ENCODE data around the gene NOPCHAP1.
"Not testable (repeated sequence)": the region's sequence is repeated elsewhere in the genome, so short reads cannot be mapped to it uniquely, and the experiment has no call there.

NOPCHAP1 gene, protein sequence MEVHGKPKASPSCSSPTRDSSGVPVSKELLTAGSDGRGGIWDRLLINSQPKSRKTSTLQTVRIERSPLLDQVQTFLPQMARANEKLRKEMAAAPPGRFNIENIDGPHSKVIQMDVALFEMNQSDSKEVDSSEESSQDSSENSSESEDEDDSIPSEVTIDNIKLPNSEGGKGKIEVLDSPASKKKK

DNA sequence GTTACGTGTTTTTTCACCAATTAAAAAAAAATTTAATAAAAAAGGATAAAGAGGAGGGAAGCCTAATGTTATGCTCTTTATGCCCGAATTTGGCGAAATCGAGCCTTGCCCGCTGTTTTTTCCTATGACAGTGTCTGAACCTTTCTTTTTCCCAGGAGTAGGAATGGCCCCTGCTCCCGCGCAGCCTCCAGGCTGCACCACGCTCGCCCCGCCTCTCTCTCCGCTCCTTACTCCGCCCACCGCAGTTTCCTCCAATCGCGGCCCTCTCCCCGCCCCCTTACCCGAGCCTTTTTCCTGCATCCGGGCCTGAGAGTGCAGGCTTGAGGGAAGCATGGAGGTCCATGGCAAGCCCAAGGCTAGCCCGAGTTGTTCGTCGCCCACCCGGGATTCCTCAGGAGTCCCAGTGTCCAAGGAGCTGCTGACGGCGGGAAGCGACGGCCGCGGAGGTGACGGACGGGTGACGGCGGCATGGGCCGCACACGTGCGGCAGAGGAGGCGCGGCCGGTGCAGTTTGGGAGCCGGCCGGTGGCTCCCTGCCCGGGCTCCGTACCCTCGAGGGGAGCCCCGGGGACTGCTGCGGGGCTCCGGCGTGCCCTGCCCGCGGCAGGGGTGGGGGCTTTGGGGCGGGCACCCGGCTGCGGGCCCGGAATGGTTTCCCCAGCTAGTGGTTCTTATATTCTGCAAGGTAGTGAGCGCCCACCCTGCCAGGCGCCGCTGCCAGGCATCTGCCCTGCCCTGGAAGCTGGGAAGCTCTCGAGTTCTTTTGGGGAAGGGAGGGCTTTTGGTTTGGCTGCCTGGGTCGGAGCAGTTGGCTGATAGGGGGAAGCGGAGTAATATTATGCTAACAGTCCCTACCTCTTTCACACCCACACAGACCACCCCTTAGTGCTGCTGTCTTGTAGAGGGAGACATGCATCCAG, at the start of gene NOPCHAP1:
TSS of gene NOPCHAP1 (plus strand) at position 295 of the 920 bp plus-strand sequence. CDS start at position 332, 37 bp downstream.
- peak; percentile 56 for DNase-seq

DNA sequence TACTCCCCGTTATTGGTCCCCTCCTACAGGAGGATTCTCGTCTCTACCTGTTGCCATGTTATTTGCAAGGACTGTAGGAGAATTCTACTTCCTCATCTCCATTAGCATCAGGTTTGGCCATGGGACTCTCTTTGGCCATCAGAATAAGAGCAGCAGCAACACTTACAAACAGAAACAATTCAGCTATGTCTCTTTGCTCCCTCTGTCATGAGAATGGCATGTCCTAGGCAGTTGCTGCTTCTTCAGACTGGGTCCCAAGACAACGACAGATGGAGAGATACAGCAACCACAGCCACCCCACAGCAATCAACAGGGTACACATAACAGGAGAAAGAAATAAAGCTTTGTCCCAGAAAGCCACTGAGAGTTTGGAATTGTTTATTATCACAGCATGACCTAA, 47.7 kb upstream of the NOPCHAP1 start:
- no peak for DNase-seq

DNA sequence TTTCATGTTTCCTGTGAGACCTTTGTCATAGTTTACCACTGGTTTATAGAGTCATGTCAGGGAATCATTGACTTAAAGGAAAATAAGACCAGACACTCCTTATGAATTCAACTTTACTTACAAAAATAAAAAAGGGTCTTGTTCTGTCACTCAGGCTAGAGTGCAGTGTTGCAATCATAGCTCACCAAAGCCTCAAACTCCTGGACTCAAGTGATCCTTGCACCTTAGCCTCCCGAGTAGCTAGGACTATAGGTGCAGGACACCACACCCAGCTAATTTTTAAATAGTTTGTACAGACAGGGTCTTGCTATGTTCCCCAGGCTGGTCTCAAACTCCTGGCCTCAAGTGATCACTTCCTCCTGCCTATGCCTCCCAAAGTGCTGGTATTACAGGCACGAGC, 47.0 kb upstream of the NOPCHAP1 start:
- no peak for DNase-seq

DNA sequence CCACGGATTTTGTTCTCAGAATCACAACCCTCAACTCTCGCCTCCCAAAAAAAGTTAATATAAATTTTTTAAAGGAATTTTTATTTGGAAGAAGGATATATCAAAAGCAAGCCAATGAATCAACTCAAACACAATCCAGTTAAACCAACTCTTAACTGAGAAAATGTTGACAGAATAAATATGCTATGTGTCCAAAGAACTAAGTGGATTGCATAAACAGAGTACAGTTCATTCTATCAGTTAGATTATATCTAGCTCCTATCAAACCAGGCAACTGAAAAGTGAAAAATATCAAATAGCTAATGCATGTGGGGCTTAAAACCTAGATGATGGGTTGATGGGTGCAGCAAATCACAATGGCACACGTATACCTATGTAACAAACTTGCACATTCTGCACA, 44.7 kb upstream of the NOPCHAP1 start:
- no peak for DNase-seq

DNA sequence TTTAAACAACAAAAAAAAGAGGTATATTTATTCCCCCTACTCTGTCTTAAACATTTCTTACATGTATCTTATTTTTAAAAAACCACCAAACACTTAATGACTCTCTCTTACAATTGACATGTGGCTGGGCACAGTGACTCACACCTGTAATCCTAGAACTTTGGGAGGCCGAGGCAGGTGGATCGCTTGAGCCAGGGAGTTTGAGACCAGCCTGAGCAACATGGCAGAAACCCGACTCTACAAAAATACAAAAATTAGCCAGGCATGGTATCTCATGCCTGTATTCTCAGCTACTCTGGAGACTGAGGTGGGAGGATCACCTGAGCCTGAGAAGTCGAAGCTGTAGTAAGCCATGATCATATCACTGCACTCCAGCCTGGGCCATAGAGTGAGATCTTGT, 44.0 kb upstream of the NOPCHAP1 start:
- DNase-seq, result no peak

DNA sequence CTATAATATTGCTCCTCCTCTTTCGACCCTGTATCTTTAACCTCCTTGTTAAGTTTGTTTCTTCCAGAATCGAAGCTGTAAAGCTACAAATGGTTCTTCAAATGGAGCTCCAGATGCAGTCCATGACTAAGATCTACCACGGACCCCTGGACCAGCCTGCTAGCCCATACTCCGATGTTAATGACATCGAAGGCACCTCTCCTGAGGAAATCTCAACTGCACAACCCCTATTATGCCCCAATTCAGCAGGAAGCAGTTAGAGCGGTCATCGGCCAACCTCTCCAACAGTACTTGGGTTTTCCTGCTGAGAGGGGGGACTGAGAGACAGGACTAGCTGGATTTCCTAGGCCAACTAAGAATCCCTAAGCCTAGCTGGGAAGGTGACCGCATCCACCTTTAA, 42.7 kb upstream of the NOPCHAP1 start:
- DNase-seq, result not testable (repeated sequence)

DNA sequence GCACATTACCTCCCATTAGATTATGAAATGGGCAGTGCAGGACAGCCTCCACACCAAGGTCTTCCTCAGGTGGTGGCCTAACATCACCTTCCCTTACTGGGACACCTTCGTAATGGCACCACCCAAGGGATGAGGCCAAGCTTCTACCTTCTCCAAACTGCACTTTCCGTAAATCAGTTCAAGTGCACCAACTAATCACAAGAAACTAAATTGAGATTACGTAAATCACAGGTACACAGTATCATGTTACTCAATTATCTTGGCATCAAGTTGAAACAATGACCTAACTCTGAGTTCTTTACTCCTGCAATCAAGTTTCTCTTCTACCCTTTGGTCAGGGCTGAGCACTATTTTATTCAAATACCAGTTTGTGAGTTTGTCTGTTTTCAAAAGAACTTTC, 41.9 kb upstream of the NOPCHAP1 start:
- DNase-seq, result no peak

DNA sequence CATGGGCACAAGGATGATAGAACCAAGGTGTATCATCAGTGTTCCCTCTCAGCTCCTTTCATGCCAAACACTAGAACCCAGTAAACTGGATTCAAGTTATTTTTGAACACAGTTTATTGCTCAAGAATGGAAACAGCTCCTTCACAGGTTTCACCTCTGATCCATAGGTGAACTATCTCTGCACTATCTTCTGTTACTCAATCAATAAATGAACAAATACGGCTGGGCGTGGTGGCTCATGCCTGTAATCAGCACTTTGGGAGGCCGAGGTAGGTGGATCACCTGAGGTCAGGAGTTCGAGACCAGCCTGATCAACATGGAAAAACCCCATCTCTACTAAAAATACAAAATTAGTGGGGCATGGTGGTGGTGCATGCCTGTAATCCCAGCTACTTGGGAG, 37.4 kb upstream of the NOPCHAP1 start:
- not testable (repeated sequence) for DNase-seq

DNA sequence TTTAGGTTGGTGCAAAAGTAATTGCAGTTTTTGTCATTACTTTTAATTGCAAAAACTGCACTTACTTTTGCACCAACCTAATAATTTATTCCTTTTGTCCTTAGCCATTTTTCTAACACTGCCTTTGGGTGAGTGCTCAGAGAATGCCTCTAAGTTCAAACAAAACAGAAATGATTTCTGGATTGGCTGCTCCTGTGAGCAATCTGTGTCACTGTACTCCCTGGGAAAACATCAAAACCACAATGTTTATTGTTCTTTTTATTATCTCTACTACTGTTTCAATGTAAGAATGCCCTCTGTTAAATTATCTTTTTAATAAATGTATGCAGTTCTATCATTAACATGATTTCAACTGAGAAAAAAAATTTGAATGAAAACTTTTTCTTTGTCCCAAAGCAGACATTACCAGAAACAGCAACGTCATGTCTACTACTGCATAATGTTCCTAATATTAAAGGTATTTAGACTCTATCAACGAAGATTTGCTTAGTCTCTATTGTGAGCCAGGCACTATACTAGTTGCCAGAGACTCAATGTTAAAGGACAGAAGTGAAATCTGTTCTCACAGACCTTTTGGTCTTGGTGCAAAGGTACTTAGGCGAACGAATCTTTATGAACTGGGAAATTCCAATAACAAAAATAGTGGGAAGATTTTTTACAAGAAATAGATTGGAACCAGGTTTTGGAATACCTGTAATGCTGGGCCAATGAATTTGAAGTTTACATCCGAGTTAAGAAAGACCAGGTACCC, 34.2 kb upstream of the NOPCHAP1 start:
- DNase-seq, result no peak

DNA sequence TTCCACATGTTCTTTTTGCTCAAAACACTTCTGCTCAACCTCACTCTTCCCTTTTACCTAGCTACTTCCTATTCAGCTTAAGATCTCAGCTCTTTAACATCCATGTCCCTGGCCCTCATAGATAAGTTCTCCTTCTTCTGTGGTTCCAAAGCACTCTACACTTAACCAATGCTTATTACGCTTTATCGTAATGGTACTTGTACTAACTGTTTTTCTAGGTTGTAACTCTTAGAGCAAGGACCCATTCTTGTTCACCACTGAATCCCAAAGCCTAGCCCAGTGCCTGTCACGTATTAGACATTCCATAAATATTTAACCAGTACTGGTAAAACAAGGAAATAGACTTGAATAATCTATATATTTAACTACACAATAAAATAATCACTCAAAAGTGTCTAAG, 33.3 kb upstream of the NOPCHAP1 start:
- DNase-seq, result no peak

DNA sequence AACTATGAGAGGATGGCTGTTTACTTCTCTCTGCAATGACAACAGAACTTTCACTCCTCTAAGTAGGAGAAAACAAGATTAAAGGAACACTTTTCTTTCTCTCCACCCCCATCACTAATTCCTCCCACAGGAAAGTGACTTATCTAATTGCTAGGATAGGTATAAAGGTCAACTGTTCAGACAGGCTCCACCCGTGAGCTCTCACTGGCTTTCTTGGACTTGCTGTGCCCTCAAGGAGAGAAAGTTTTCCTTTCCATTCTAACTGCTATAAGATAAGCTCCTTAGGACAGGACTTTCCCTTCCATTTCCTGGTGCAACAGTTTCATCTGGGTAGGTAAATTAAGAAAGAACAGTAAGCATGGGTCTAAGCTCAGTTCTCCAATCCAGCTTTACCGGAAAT, 32.8 kb upstream of the NOPCHAP1 start:
- no peak for DNase-seq

DNA sequence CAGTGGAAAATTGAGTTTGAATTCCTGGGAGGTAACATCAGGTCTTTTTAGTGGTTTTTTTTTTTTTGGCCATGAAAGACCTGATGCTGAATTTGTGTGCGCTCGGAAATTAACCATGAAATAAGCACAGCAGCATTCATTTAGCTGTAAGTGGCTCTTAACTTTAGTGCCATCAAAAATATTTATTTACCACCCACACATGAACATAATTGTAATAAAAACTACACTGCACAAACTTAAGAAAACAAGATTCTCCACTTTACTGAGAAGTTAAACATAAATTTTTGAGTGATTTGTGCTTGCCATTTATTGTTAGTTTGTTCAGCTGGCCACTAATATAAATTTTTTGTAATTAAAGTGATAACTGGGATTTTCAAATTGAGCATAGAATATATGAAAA, 30.4 kb upstream of the NOPCHAP1 start:
- no peak for DNase-seq

DNA sequence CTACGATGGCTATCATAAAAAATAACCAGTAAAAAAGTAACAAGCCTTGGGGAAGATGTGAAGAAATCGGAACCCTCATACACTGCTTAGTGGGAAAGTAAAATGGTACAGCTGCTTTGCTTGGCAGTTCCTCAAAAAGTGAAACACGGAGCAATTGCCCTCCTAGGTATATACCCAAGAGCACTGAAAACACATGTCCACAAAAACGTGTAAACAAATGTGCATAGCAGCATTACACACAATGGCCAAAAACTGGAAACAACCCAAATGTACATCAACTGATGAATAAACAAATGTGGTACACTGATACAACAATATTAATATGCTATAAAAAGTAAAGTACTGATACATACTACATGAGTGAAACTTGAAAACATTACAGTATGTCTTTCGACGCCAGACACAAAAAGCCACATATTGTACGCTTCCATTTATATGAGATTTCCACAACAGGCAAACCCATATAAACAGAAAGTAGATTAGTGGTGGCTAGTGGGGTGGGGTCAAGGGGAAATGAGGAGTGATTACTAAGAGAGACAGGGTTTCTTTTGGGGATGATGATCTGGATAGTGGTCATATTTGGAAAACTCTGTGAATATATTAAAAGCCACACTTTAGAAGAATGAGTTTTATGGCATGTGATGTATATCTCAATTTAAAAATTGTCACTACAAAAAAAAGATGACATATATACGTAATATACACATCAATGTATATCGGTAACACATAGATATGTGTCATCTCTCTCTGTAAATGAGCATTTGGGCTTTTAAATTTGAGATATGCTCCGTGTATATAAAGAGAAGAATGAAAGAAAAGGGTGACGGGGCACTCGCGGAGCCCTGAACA, 29.0 kb upstream of the NOPCHAP1 start:
- no peak for DNase-seq

DNA sequence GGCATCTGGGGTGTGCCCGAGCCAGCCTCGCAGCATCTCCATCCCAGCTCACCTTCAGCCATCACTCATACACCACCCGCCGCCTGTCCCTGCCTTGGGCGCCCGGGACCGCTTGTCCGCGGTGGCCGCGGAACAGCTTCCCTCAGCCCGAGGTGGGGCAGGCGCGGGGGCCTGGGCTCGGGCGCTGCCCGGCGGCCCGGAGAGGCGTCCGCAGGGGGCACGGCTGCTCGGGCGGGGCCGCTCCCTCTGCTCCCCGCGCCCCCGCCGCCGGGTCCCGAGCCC, 28.5 kb upstream of the NOPCHAP1 start:
- no peak for DNase-seq

DNA sequence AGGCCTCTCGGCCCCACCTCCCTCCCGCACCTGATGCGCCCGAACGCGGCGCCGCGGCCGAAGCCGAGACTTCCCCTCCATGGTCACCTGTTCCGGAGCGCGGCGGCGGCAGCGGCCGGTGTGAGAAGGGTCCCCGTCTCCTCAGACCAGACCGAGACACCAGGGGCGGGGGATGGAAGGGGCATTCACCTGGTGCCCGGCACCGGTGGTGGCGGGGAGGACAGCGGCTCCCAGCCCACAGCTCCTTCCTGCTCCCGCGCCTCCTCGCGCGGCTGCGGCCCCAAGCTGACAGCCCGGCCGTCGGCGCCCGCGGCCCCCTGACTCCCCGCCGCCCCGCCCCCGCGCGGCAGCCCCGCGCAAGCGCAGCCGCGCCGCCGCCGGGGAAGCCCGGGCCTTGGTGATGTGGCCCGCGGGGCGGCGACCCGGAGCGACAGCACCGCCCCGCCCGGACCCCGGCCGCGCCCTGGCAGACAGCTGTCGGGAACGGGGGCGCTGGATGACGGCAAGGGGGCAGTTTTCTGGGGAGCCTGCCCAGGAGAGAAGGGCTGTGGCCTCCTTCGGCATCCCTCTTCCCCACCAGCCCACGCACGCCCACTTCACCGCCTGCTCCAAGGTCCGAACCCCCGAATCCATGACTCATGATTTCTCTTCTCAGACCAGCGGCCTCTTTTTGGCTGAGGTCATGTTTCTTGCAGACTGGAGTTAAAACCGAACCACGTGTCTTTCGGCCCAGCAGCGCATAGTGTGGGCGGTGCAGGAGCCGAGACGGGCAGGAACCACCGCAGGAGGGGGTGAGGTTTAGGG, 27.9 kb upstream of the NOPCHAP1 start, which contains the start of gene SLC41A2:
TSS of gene SLC41A2 (minus strand) at position 290 of the 804 bp plus-strand sequence. CDS start 29,763 bp downstream, outside the sequence.
- no peak for DNase-seq

DNA sequence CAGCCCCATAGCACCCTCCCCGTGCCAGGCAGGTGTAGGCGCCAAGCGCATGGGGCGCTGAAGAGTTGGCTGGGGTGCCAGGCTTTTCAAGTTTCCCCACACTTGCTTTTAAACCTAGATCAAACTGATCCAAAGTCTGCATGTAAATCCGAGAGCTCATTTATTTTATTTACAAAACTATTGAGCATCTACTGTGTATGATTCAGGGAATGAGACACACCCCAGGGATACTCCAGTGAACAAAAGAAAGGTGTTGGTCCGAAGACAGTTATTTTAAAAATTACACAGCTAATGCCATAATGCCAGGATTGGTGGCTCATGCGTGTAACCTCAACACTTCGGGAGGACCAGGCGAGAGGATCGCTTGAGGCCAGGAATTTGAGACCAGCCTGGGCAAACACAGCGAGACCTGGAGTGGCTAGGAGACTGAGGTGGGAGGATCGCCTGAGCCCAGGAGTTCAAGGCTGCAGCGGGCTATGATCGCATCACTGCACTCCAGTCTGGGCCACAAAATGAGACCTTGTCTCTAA, 27.2 kb upstream of the NOPCHAP1 start:
- DNase-seq, result no peak

DNA sequence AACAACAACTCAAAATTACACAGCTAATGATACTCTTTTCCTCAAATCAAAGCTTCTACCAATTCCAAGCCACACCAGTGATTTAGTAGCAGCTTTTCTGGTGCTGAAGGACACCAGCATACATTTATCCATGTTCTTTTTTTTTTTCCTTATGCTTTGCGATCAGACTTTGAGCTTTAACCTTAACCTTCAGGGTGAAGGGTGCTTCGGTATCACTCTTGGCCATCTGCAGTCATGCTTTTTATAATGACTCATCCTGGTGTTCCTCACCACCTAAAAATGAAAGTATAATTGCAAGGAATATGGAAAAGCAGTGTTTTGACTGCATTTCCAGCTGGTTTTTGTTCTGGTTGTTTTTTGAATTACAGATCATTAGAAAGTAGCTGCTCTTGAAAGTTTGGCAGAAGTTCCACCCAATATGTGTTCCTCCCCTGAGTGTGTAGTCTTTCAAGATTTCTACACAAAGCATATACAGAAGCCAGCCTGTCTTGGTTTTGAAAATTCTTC, 26.7 kb upstream of the NOPCHAP1 start:
- DNase-seq, result no peak

DNA sequence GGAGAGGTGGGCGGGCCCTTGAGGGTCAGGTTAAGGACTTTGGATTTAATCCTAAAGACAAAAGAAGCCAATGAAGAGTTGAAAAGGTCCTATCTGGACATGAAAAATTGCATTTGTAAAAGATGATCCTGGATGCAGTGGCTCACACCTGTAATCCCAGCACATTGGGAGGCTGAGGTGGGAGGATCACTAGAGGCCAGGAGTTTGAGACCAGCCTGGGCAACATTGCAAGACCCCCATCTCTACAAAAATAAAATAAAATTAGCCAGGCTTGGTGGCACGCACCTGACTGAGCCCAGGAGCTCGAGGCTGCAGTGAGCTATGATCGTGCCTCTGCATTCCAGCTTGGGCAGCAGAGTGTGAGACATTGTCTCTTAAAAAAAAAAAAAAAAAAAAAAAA, 25.7 kb upstream of the NOPCHAP1 start:
- DNase-seq, result no peak

DNA sequence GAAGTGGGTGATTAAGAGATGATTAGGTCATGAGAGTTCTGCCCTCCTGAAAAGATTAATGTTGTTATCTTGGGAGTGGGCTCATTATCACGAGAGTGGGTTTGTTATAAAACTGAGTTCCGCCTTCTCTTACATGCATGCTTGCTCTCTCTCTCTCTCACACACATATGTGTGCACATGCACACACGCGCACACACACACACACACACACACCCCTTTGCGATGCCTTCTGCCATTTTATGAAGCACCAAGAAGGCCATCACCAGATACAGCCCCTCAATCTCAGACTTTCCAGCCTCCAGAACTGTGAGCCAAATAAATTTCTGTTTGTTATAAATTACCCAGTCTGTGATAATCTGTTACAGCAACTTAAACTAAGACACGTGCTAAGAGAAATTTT, 22.4 kb upstream of the NOPCHAP1 start:
- no peak for DNase-seq

DNA sequence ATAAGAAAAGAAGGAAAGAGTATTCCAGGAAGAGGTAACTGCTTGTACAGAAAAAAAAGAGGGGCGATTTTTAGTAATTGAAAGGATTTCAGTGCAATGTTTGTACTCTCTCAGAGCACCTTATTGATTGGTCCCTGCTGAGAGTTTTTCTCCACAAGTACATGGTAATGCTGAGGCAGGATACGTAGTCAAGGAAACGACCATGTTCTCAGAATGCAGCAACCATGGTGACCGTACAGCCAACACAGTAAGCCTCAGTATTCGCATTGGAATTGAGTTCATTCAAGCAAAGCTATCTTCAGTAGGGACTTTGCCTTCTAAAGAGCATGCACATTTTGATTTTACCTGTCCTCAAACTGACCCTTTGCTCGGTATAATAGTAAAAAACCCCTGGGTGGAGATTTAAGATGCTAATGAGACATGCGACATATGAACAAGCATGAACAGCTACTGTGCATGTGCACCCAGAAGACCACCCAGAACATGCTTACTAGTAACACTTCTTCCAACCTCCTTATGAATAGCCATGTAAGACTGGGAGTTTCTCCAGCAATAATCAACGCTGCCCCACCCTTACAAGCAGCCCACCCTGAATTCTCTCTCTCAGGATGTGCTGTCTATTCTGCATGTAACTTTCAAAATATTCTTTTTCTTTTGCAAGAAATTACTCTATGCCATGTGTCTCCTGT, 21.8 kb upstream of the NOPCHAP1 start:
- no peak for DNase-seq

DNA sequence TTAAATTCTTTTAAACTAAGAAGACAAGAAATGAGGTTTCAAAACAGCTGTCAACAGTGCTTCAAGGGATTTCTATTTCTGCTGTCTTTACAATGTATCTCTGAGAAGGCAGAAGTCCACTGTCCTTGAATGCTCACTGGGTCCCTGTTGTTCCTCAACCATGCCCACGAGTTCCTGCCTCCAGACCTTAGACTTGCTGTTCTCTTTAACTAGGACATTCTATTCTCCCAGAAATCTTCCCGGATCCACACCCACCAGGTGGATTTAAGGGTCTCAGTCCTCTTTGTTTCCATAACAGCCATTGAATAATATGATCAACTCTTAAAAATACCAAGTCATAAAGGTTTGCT, 21.3 kb upstream of the NOPCHAP1 start:
- no peak for DNase-seq

Measured in GF-D8 (cell line).